HEK293 (cell line): ENCODE data around the gene PLOD3.

ENCODE experiments used
- CTCF ChIA-PET: fragments of 350-600 bp; formaldehyde crosslinking; extraction: SDS; loops from one replicate; lab custom pipeline; 2021; ENCODE audit warnings: antibody characterized with exemption; lab: Yijun Ruan, JAX
- POLR2A ChIA-PET: fragments of 300-600 bp; formaldehyde crosslinking; extraction: SDS; loops from one replicate; lab custom pipeline; 2020; ENCODE audit warnings: antibody characterized with exemption, inconsistent platforms; lab: Yijun Ruan, JAX
- H3K27ac ChIP-seq: fragments of 200-500 bp; sonication (Bioruptor generic); 2 replicates; pipeline ENCODE4 v1.5.1; 2014; ENCODE audit warnings: low read depth, low read length, control low read depth, inconsistent platforms; ENCODE audit errors: extremely low read depth
- H3K36me3 ChIP-seq, 2 experiments: fragments of 200-500 bp in 1 of 2; sonication (Bioruptor generic) in 1 of 2; 1 replicate in 1 of 2; 2 replicates in 1 of 2; pipeline ENCODE4 v1.5.1; 2014 to 2017; ENCODE audit warnings: inconsistent platforms in 2 of 2, low read length in 2 of 2; ENCODE audit not compliant: control insufficient read depth in 2 of 2, insufficient read depth in 1 of 2
- H3K4me1 ChIP-seq: fragments of 200-500 bp; sonication (Bioruptor generic); 2 replicates; pipeline ENCODE4 v1.5.1; 2014; ENCODE audit warnings: mild to moderate bottlenecking, low read length, inconsistent platforms; ENCODE audit not compliant: control insufficient read depth, insufficient read depth
- H3K4me3 ChIP-seq: 2 replicates; pipeline ENCODE4 v1.5.1; 2011; ENCODE audit warnings: low read depth, mild to moderate bottlenecking, control low read depth, low read length, moderate library complexity
- H3K9me3 ChIP-seq: fragments of 200-500 bp; sonication (Bioruptor generic); 2 replicates; pipeline ENCODE4 v1.5.1; 2014; ENCODE audit warnings: low read depth, low read length, inconsistent platforms; ENCODE audit not compliant: control insufficient read depth, insufficient read depth
- GLIS2 ChIP-seq: fragments of 450-650 bp; formaldehyde crosslinking; IDR thresholded peaks from 2 replicates; pipeline ENCODE4 v1.5.1; 2016; ENCODE audit warnings: missing biosample characterization, missing genetic modification characterization
- HIC1 ChIP-seq: fragments of 450-650 bp; formaldehyde crosslinking; IDR thresholded peaks from 2 replicates; pipeline ENCODE4 v1.5.1; 2016; ENCODE audit warnings: missing biosample characterization, missing genetic modification characterization
- HOXC10 ChIP-seq: sonication (generic); formaldehyde crosslinking; IDR thresholded peaks from 2 replicates; pipeline ENCODE4 v1.8.1; 2023; ENCODE audit warnings: mild to moderate bottlenecking, missing genetic modification reagents
- IKZF3 ChIP-seq: fragments of 450-650 bp; IDR thresholded peaks from 2 replicates; pipeline ENCODE4 v1.5.0; 2018; ENCODE audit warnings: missing biosample characterization, mild to moderate bottlenecking, missing genetic modification characterization, moderate library complexity
- KLF10 ChIP-seq: fragments of 450-650 bp; IDR thresholded peaks from 2 replicates; pipeline ENCODE4 v1.5.1; 2018; ENCODE audit warnings: missing biosample characterization, mild to moderate bottlenecking, missing genetic modification characterization
- KLF9 ChIP-seq: fragments of 450-650 bp; formaldehyde crosslinking; IDR thresholded peaks from 2 replicates; pipeline ENCODE4 v1.5.1; 2016; ENCODE audit warnings: missing biosample characterization, missing genetic modification characterization, low read depth
- OSR2 ChIP-seq: fragments of 450-650 bp; formaldehyde crosslinking; IDR thresholded peaks from 2 replicates; pipeline ENCODE4 v1.5.1; 2016; ENCODE audit warnings: missing biosample characterization, missing genetic modification characterization
- OVOL3 ChIP-seq: fragments of 450-650 bp; formaldehyde crosslinking; IDR thresholded peaks from 2 replicates; pipeline ENCODE4 v1.5.1; 2016; ENCODE audit warnings: missing biosample characterization, missing genetic modification characterization
- PATZ1 ChIP-seq: fragments of 450-650 bp; formaldehyde crosslinking; IDR thresholded peaks from 2 replicates; pipeline ENCODE4 v1.5.1; 2016; ENCODE audit warnings: missing biosample characterization, missing genetic modification characterization
- PBX3 ChIP-seq: sonication (generic); formaldehyde crosslinking; IDR thresholded peaks from 2 replicates; pipeline ENCODE4 v1.8.1; 2022; ENCODE audit warnings: mild to moderate bottlenecking, moderate library complexity, missing genetic modification reagents
- SALL2 ChIP-seq: fragments of 450-650 bp; formaldehyde crosslinking; IDR thresholded peaks from 2 replicates; pipeline ENCODE4 v1.5.0; 2017; ENCODE audit warnings: missing biosample characterization, mild to moderate bottlenecking, missing genetic modification characterization, borderline replicate concordance
- ZBTB8A ChIP-seq: fragments of 450-650 bp; formaldehyde crosslinking; IDR thresholded peaks from 2 replicates; pipeline ENCODE4 v1.5.1; 2016; ENCODE audit warnings: missing biosample characterization, missing genetic modification characterization
- ZEB2 ChIP-seq: fragments of 450-650 bp; formaldehyde crosslinking; IDR thresholded peaks from 2 replicates; pipeline ENCODE4 v1.5.1; 2016; ENCODE audit warnings: missing biosample characterization, missing genetic modification characterization
- ZIC2 ChIP-seq: fragments of 450-650 bp; formaldehyde crosslinking; IDR thresholded peaks from 2 replicates; pipeline ENCODE4 v1.5.1; 2016; ENCODE audit warnings: missing biosample characterization, missing genetic modification characterization
- ZNF114 ChIP-seq: fragments of 450-650 bp; formaldehyde crosslinking; IDR thresholded peaks from 2 replicates; pipeline ENCODE4 v1.5.0; 2017; ENCODE audit warnings: missing biosample characterization, missing genetic modification characterization
- ZNF223 ChIP-seq: fragments of 450-650 bp; formaldehyde crosslinking; IDR thresholded peaks from 2 replicates; pipeline ENCODE4 v1.5.1; 2016; ENCODE audit warnings: missing biosample characterization, missing genetic modification characterization
- ZNF24 ChIP-seq: fragments of 450-650 bp; formaldehyde crosslinking; IDR thresholded peaks from 2 replicates; pipeline ENCODE4 v1.5.1; 2016; ENCODE audit warnings: missing biosample characterization, missing genetic modification characterization
- ZNF335 ChIP-seq: fragments of 450-650 bp; formaldehyde crosslinking; conservative IDR thresholded peaks from 2 replicates; pipeline ENCODE4 v1.5.1; 2016; ENCODE audit warnings: missing biosample characterization, missing genetic modification characterization
- ZNF366 ChIP-seq: fragments of 450-650 bp; formaldehyde crosslinking; conservative IDR thresholded peaks from 2 replicates; pipeline ENCODE4 v1.5.1; 2016; ENCODE audit warnings: missing biosample characterization, missing genetic modification characterization
- ZNF394 ChIP-seq: fragments of 450-650 bp; formaldehyde crosslinking; IDR thresholded peaks from 2 replicates; pipeline ENCODE4 v1.5.1; 2016; ENCODE audit warnings: missing biosample characterization, missing genetic modification characterization, mild to moderate bottlenecking, moderate library complexity, borderline replicate concordance
- ZNF488 ChIP-seq: fragments of 450-650 bp; formaldehyde crosslinking; IDR thresholded peaks from 2 replicates; pipeline ENCODE4 v1.5.1; 2016; ENCODE audit warnings: missing biosample characterization, missing genetic modification characterization
- ZNF548 ChIP-seq: fragments of 450-650 bp; formaldehyde crosslinking; IDR thresholded peaks from 2 replicates; pipeline ENCODE4 v1.5.1; 2016; ENCODE audit warnings: missing biosample characterization, missing genetic modification characterization
- ZNF660 ChIP-seq: fragments of 450-650 bp; IDR thresholded peaks from 2 replicates; pipeline ENCODE4 v1.5.1; 2018; ENCODE audit warnings: missing biosample characterization, mild to moderate bottlenecking, missing genetic modification characterization
- ZNF792 ChIP-seq: fragments of 450-650 bp; formaldehyde crosslinking; IDR thresholded peaks from 2 replicates; pipeline ENCODE4 v1.5.1; 2016; ENCODE audit warnings: missing biosample characterization, missing genetic modification characterization
- ZSCAN18 ChIP-seq: fragments of 450-650 bp; formaldehyde crosslinking; IDR thresholded peaks from 2 replicates; pipeline ENCODE4 v1.5.1; 2016; ENCODE audit warnings: missing biosample characterization, missing genetic modification characterization
- ZXDB ChIP-seq: fragments of 450-650 bp; formaldehyde crosslinking; IDR thresholded peaks from 2 replicates; pipeline ENCODE4 v1.5.1; 2016; ENCODE audit warnings: missing biosample characterization, missing genetic modification characterization
- TF ChIP-seq, protein P1 (sequence below): fragments of 450-650 bp; formaldehyde crosslinking; optimal IDR thresholded peaks from 2 replicates; pipeline ENCODE3; 2016; ENCODE audit warnings: missing biosample characterization, mild to moderate bottlenecking, missing genetic modification characterization

Gene PLOD3

DNA sequence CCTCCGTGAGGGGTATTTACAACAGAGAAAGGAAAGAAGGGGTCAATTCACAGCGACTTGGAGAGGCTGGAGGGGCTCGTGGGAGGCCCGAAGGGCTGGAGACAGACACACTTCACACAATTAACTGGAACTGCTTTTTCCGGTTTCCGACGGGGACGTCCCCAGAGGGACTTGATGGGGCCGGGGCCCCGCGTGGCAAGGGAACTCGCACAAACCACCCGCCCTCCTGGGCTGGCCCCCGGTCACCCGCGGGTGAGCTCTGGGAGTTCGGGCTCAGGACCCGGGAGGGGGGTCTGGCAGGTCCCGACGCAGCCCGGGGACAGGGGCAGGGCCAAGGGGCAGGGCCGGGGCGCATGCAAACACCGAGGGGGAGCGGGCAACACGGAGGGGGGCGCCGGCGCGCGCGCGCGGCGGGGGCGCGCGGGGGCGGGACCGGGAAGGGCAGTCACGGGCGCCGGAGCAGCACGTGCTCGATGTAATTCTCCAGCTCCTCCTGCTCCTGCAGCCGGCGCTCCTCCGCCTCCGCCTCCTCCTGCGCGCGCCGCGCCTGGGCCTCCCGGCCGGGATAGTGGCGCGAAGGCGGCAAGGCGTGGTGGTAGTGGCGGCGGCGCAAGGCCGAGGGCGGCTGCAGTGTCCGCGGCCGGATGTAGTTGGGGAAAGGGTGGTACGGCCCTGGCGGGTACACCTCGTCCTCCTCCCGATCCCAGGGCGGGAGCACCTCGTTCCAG is 54.7 kb downstream of the PLOD3 start:
- ChIA-PET POLR2A (interaction anchor here (0.8 to 1.0 kb wide), 4 partner anchors 11 to 288 kb away, joined by 3 to 5 read pairs (median 4); partner anchors contain the start of genes SRRT and TRIM56), CTCF (interaction anchor here (0.8 to 1.2 kb wide), 3 partner anchors 8 to 128 kb away, joined by 3 to 4 read pairs (median 4); no protein-coding TSS in a partner anchor)
- Histone ChIP-seq H3K36me3 (peaks cover 3 to 11% of the 10 kb centered on the region in 2 experiments; a peak in 2 of 3 replicates), H3K4me1 (peaks cover 18% of the 10 kb centered on the region), H3K9me3 (no peaks in the 10 kb centered on the region), H3K27ac (no peak overlapping the region), H3K4me3 (peak overlapping the region; percentile 22; the same call in 1 of the 2 replicates)
- peak; percentile 32; the same call in 1 of the 2 replicates for TF ChIP-seq KLF10 (tag by site-specific recombination)
- TF ChIP-seq ZXDB: no peak
- no peak for TF ChIP-seq HOXC10
- no peak for TF ChIP-seq ZNF548 (tag by site-specific recombination)
- TF ChIP-seq KLF9 (tag by site-specific recombination): peak; percentile 25; the same call in 1 of the 2 replicates
- TF ChIP-seq ZNF223 (tag by site-specific recombination): peak; percentile 84
- TF ChIP-seq ZNF792: no peak
- peak; percentile 86 for TF ChIP-seq IKZF3 (tag by site-specific recombination)
- TF ChIP-seq ZIC2 (tag by site-specific recombination): peak; percentile 63
- peak; percentile 49; the same call in 1 of the 2 replicates for TF ChIP-seq ZNF335
- TF ChIP-seq, protein P1, sequence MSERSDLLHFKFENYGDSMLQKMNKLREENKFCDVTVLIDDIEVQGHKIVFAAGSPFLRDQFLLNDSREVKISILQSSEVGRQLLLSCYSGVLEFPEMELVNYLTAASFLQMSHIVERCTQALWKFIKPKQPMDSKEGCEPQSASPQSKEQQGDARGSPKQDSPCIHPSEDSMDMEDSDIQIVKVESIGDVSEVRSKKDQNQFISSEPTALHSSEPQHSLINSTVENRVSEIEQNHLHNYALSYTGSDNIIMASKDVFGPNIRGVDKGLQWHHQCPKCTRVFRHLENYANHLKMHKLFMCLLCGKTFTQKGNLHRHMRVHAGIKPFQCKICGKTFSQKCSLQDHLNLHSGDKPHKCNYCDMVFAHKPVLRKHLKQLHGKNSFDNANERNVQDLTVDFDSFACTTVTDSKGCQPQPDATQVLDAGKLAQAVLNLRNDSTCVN (tag by site-specific recombination): peak; percentile 86
- 0 out of 2 replicates have a peak, but pooled peaks have one; percentile 11 for TF ChIP-seq ZBTB8A (tag by site-specific recombination)
- TF ChIP-seq HIC1 (tag by site-specific recombination): 0 out of 2 replicates have a peak, but pooled peaks have one; percentile 50
- no peak for TF ChIP-seq ZNF366 (tag by site-specific recombination)
- no peak for TF ChIP-seq OVOL3 (tag by site-specific recombination)
- peak; percentile 66; the same call in 1 of the 2 replicates for TF ChIP-seq ZNF394 (tag by site-specific recombination)
- 0 out of 2 replicates have a peak, but pooled peaks have one; percentile 51 for TF ChIP-seq PATZ1 (tag by site-specific recombination)
- no peak for TF ChIP-seq ZEB2
- TF ChIP-seq ZNF660 (tag by site-specific recombination): peak; percentile 26; the same call in 1 of the 2 replicates
- TF ChIP-seq ZSCAN18 (tag by site-specific recombination): no peak
- TF ChIP-seq GLIS2 (tag by site-specific recombination): peak; percentile 85
- no peak for TF ChIP-seq OSR2 (tag by site-specific recombination)
- TF ChIP-seq ZNF488 (tag by site-specific recombination): no peak
- TF ChIP-seq ZNF24 (tag by site-specific recombination): no peak
- no peak for TF ChIP-seq SALL2 (tag by site-specific recombination)
- TF ChIP-seq PBX3 (CRISPR knock-in tag): peak; percentile 79; the same call in 1 of the 2 replicates
- TF ChIP-seq ZNF114: no peak
